Measurements from ENCODE around the gene ISM2.

DNA sequence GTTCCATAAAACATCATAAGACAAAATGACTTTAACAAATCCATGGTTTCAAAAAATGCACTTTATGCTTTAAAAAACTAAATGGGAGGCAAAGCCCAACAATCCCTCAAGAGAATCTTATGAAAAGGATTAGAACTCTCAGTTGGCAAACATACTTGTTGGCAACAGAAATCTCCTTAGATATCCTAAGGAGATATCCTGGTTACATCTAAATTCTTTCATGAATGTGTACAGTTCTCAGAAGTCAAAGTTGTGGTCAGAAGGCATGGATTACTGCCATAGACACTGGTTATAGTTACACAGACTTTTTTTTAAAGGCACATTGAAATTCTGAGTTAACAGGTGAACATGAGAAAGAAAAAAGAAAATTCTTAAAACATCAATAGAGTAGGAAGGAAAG lies 17.5 kb upstream of the ISM2 start:
- TF ChIP-seq PAX5 (IDR thresholded peaks at IDR 0.05; ENCODE audit: insufficient read depth, low read length, severe bottlenecking) (no peak), POLR2A (IDR thresholded peaks at IDR 0.05; ENCODE audit: low read depth, low read length) (no peak)
